Right lobe of liver (tissue), 6 donors: ENCODE data around the gene CES5A. TPM values are rescaled to one million over a fixed set of nuclear protein-coding genes. Genes with fewer than 3 reads are reported as not detected.
A peak's percentile ranks its signal among the peaks of the same experiment; 100 is the strongest.
"Not testable (repeated sequence)": the region's sequence is repeated elsewhere in the genome, so short reads cannot be mapped to it uniquely, and the experiment has no call there.

Source experiments
- ATAC-seq, 4 donors: fragments of 200-7000 bp; cut with Tn5 transposase; one replicate each; pipeline ENCODE4 v1.9.1; 2020; ENCODE audit warnings: mild to moderate bottlenecking in 4 of 4, moderate library complexity in 4 of 4
- DNase-seq, 3 donors: peaks; one replicate each; pipeline ENCODE4 v3.0.0-alpha.2; 2020
- H3K27ac ChIP-seq, 3 donors: fragments of 200-600 bp; one replicate each; pipeline ENCODE4 v1.8.0; 2022
- H3K27me3 ChIP-seq, 2 donors: fragments of 200-600 bp; one replicate each; pipeline ENCODE4 v1.8.0; 2022
- H3K36me3 ChIP-seq, 4 donors: fragments of 200-600 bp; sonication (generic) in 1 of 4; one replicate each; pipeline versions ENCODE4 v1.5.1 to v1.8.0; 2017 to 2022; ENCODE audit warnings: control low read depth in 1 of 4
- H3K4me1 ChIP-seq, 4 donors: fragments of 200-600 bp; sonication (generic) in 1 of 4; one replicate each; pipeline versions ENCODE4 v1.5.1 to v1.8.0; 2017 to 2022; ENCODE audit warnings: control low read depth in 1 of 4
- H3K4me3 ChIP-seq, 3 donors: fragments of 200-600 bp; one replicate each; pipeline ENCODE4 v1.8.0; 2022
- H3K9me3 ChIP-seq, 4 donors: fragments of 200-600 bp; sonication (generic) in 1 of 4; one replicate each; pipeline versions ENCODE4 v1.5.1 to v1.8.0; 2017 to 2022; ENCODE audit warnings: control low read depth in 1 of 4
- POLR2A ChIP-seq: fragments of 450-650 bp; IDR thresholded peaks from one replicate; pipeline ENCODE4 v1.6.1; 2017; ENCODE audit warnings: antibody characterized with exemption, mild to moderate bottlenecking
- WGBS: methylation state at CpG from one replicate; pipeline ENCODE4 v1.1.6; 2018; ENCODE audit warnings: low coverage, low lambda C conversion rate; ENCODE audit not compliant: insufficient coverage; ENCODE audit errors: missing lambda C conversion rate; 5-methylcytosine and 5-hydroxymethylcytosine counted together
- intact Hi-C, 2 donors: fragments of 100-400 bp; cut with DNase I; formaldehyde crosslinking; loops; one replicate each; pipeline versions ENCODE4 v1.11.2 to v1.14.1; 2022
- total RNA-seq, 6 experiments: library from RNA; depleted of rRNA in 2 of 6; stranded (reverse); fragments of >200 nt in 2 of 6; fragmentation: NEBNext Ultra II Directional in 3 of 6; extraction: Animal tissue kit (Norgen Biotek cat#: 25700) in 3 of 6; gene quantifications; one replicate each; pipeline versions ENCODE4 v1.1.0 to v1.2.4, GENCODE V29; 2016 to 2023
- TF ChIP-seq, protein P1 (sequence below), 4 donors: fragments of 200-600 bp in 3 of 4; fragments of 450-650 bp in 1 of 4; IDR thresholded peaks; one replicate each; pipeline versions ENCODE4 v1.5.1 to v1.8.0; 2016 to 2022; ENCODE audit warnings: antibody characterized with exemption in 4 of 4, mild to moderate bottlenecking in 2 of 4
- donor health status: DM: no; HTN: yes; CAD: no.
- donor health status: DM: no; HTN: no; CAD: no.
- donor health status: DM: no; HTN: no; CAD: no.
- donor health status: DM: no; HTN: yes; CAD: no.
- donor health status: DM: no; HTN: yes; CAD: no.

Gene CES5A
- total RNA-seq, 6 experiments from 2014 or later, result 1.2 to 5.2 (median 2.8) TPM

DNA sequence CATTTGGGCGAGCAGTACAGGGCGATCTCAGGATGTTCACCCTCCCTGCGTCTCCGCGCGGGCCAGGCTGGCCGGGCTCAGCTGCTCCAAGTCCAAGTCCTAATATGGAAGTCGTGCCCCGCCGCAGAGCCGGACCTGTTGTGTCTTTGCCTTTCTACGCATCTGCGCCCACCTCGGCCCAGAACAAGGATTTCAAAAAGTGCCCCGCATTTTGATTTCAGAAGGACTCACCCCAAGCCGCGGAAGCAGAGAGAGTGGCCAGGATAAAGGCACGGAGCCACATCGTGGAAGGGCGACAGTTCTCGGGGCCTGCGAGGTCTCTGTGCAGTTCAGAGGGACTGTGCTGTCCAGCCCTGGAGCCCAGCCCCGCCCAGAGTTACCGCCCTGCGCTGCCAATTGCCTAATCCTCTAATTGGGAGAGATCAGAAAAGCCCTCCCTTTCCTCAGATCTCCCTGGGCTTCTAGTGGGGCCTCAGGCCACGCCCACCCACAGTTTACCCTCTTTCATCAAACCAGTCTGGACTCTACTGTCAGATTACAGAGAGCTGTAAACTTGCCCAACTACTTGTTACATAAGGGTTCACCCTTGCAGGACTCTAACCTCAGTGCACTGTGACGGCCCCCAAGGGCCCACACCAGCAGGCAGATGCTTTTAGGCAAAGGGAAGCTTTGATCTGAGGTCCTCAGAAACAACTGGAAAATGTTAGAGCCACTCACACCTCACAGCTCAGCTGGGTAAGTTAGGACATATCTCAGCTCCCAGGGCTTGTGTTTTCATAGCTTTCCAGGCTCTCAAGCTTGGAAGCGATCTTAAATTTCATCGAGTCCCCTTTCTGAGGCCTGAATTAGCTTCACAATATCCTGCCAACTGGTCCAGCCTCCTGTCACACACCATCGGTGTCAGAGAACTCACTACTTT, 42.1 kb downstream of the CES5A start, which contains the start of gene CES1:
Gene CES1 (minus strand): TSS at position 324 of the 919 bp plus-strand sequence. CDS start 41 bp downstream, at position 283.
- Histone ChIP-seq H3K4me1 (peaks cover 0 to 46% (median 12%) of the 10 kb centered on the region in 4 donors), H3K27me3 (no peaks in the 10 kb centered on the region), H3K9me3 (no peaks in the 10 kb centered on the region), H3K27ac (peak within 1 kb of the TSS in 2 of 3 donors; percentile 84 to 93), H3K4me3 (peak within 1 kb of the TSS; percentile 54 to 88 (median 79)), H3K36me3 (peaks cover 0 to 18% (median 1%) of the 10 kb centered on the region in 4 donors)
- intact Hi-C loops, result loop anchor here in 1 of 2 donors (5.0 kb wide), 1 partner anchor 71 kb away; no protein-coding TSS in a partner anchor
- 35% methylated on average over 19 of the region's 30 CpGs for WGBS
- TF ChIP-seq, protein P1, sequence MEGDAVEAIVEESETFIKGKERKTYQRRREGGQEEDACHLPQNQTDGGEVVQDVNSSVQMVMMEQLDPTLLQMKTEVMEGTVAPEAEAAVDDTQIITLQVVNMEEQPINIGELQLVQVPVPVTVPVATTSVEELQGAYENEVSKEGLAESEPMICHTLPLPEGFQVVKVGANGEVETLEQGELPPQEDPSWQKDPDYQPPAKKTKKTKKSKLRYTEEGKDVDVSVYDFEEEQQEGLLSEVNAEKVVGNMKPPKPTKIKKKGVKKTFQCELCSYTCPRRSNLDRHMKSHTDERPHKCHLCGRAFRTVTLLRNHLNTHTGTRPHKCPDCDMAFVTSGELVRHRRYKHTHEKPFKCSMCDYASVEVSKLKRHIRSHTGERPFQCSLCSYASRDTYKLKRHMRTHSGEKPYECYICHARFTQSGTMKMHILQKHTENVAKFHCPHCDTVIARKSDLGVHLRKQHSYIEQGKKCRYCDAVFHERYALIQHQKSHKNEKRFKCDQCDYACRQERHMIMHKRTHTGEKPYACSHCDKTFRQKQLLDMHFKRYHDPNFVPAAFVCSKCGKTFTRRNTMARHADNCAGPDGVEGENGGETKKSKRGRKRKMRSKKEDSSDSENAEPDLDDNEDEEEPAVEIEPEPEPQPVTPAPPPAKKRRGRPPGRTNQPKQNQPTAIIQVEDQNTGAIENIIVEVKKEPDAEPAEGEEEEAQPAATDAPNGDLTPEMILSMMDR (IDR thresholded peaks at IDR 0.05), result no peak
- TF ChIP-seq POLR2A, result peak; percentile 92
- ATAC-seq (peak; percentile 75 to 90 (median 79)), DNase-seq (peak; percentile 90 to 98 (median 97))

DNA sequence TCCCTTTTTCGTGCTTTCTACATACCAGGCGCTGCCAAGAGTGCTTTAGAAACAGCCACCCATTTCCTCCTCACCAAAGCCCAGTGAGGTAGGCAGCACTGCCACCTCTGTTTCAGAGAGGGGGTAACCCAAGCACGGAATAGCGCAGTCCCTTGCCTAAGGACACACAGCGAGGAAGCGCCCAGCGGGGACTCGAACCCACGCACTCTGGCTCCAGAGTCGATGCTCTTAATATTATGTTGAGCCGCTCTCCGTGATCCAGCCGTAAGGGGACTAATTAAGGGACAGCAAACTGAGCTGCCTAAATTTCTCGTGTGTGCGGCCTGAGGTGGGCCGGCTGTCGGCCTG, 42.8 kb downstream of the CES5A start:
- TF ChIP-seq, protein P1 (IDR thresholded peaks at IDR 0.05), result peak in 1 of 4 donors; percentile 10
- no peak for TF ChIP-seq POLR2A
- peak in 2 of 3 donors; percentile 32 to 49 for DNase-seq
- peak overlapping the region; percentile 54 to 88 (median 79) for H3K4me3 ChIP-seq

DNA sequence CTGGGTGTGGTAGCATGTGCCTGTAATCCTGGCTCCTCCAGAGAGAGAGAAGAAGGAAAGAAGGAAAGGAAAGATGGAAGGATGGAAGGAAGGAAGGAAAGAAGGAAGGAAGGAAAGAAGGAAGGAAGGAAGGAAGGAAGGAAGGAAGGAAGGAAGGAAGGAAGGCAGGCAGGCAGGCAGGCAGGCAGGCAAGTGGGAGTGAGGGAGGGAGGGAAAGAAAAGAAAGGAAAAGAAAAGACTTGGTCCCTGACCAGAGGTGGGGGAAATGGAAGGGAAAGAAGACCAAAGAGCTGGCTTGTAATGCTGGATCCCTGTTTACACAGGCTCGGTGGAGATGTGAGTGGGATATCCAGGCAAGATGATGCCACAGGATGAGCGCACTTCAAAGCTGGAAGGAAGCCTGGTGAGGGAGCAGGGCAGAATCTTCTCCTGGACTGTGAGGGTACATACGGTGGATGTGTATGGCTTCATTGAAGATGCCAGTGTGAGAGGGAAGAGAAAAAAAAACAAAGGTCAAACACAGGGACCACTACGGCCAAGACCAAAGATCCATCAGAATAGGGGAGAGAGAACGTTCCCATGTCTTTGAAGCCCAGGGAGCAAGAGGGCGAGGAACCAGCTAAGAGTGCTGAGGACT, 44.4 kb downstream of the CES5A start:
- H3K27me3 ChIP-seq, result no peaks in the 10 kb centered on the region
- intact Hi-C loops, result loop anchor here in 1 of 2 donors (5.0 kb wide), 1 partner anchor 68 kb away; no protein-coding TSS in a partner anchor
- peaks cover 0 to 43% (median 4%) of the 10 kb centered on the region in 4 donors for H3K4me1 ChIP-seq
- DNase-seq (no peak), ATAC-seq (no peak)
- H3K27ac ChIP-seq, result peak overlapping the region in 1 of 3 donors; percentile 60
- H3K9me3 ChIP-seq, result no peaks in the 10 kb centered on the region
- H3K36me3 ChIP-seq, result peaks cover 0 to 41% (median 10%) of the 10 kb centered on the region in 4 donors
- TF ChIP-seq, protein P1 (IDR thresholded peaks at IDR 0.05), result no peak
- TF ChIP-seq POLR2A, result no peak
- WGBS, result 26% methylated on average over 6 of the region's 6 CpGs
- H3K4me3 ChIP-seq, result peak overlapping the region in 2 of 3 donors; percentile 29 to 57

More for the DNA sequence above, 42.8 kb downstream of the CES5A start:
- Histone ChIP-seq H3K36me3 (peaks cover 0 to 25% (median 4%) of the 10 kb centered on the region in 4 donors), H3K27me3 (no peaks in the 10 kb centered on the region), H3K9me3 (no peaks in the 10 kb centered on the region), H3K4me1 (peaks cover 0 to 43% (median 9%) of the 10 kb centered on the region in 4 donors), H3K27ac (peak overlapping the region in 2 of 3 donors; percentile 84 to 93)
- intact Hi-C loops, result loop anchor here in 1 of 2 donors (5.0 kb wide), 1 partner anchor 70 kb away; no protein-coding TSS in a partner anchor
- WGBS, result 42% methylated on average over 10 of the region's 17 CpGs
- ATAC-seq, result peak in 1 of 4 donors; percentile 49

DNA sequence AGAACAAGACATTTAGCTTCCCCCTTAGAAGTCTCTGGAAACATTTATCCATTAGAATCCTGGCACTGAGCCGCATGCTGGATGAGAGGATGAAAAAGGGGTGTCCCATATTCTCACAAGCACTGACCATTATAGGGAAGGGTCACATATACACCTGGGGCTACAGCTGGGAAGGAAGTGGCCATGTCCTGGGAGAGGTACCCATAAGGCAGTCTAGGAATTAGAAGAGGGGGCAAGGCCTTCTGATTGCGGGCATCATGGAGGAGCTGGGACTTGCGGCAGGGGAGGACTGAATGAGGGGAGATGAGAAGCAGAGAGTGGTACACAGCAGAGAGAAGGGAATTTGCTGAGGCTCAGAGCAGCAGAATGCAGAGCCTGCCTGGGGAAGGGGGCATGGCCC, 45.9 kb downstream of the CES5A start:
- H3K27me3 ChIP-seq, intact Hi-C loops, ATAC-seq, DNase-seq, H3K27ac ChIP-seq, H3K9me3 ChIP-seq: not testable (repeated sequence)
- Histone ChIP-seq H3K4me1 (peaks cover 0 to 33% (median 0%) of the 10 kb centered on the region in 4 donors), H3K36me3 (peaks cover 0 to 56% (median 20%) of the 10 kb centered on the region in 4 donors), H3K4me3 (peak overlapping the region in 1 of 3 donors; percentile 57)
- 77% methylated on average over 3 of the region's 3 CpGs for WGBS
